Adrenal gland (tissue), 12 donors: ENCODE data around the gene PNPLA7. TPM values are rescaled to one million over a fixed set of nuclear protein-coding genes. Genes with fewer than 3 reads are reported as not detected.
A peak's percentile ranks its signal among the peaks of the same experiment; 100 is the strongest.
"Not testable (repeated sequence)": the region's sequence is repeated elsewhere in the genome, so short reads cannot be mapped to it uniquely, and the experiment has no call there.

Experiments
- DNase-seq, 7 donors: peaks; one replicate each; pipeline ENCODE4 v3.0.0-alpha.2; 2019 to 2020
- H3K27ac ChIP-seq, 5 donors: fragments of 200-600 bp; sonication (generic) in 4 of 5; 1 replicate in 3 of 5; 2 replicates in 2 of 5; pipeline versions ENCODE4 v1.5.1 to v1.8.0; 2016 to 2020; ENCODE audit warnings: mild to moderate bottlenecking in 1 of 5
- H3K27me3 ChIP-seq: fragments of 200-600 bp; 2 replicates; pipeline ENCODE4 v1.8.0; 2021
- H3K36me3 ChIP-seq, 2 donors: fragments of 200-600 bp; replicated peaks in 1 of 2; 1 replicate in 1 of 2; 2 replicates in 1 of 2; pipeline versions ENCODE4 v1.5.1 to v1.8.0; 2018 to 2022
- H3K4me1 ChIP-seq, 2 donors: fragments of 200-600 bp; replicated peaks in 1 of 2; 1 replicate in 1 of 2; 2 replicates in 1 of 2; pipeline versions ENCODE4 v1.5.1 to v1.8.0; 2018 to 2021
- H3K4me3 ChIP-seq, 4 donors: fragments of 200-600 bp; sonication (generic) in 3 of 4; one replicate each; pipeline ENCODE4 v1.5.1; 2016 to 2018
- H3K9me3 ChIP-seq, 3 donors: fragments of 200-600 bp; sonication (generic) in 1 of 3; replicated peaks in 1 of 3; 1 replicate in 2 of 3; 2 replicates in 1 of 3; pipeline versions ENCODE4 v1.5.1 to v1.8.0; 2016 to 2021
- POLR2A ChIP-seq, 2 donors: fragments of 450-650 bp; IDR thresholded peaks; one replicate each; pipeline ENCODE4 v1.6.1; 2017; ENCODE audit warnings: antibody characterized with exemption in 2 of 2, mild to moderate bottlenecking in 2 of 2, moderate library complexity in 1 of 2
- WGBS, 4 donors: extraction: QIAGEN DNeasy Blood & Tissue Kit in 2 of 4; methylation state at CpG; one replicate each; pipeline versions ENCODE4 v1.1.5 to v1.1.7; 2013 to 2017; 5-methylcytosine and 5-hydroxymethylcytosine counted together
- intact Hi-C, 2 donors: fragments of 100-400 bp; cut with DNase I; formaldehyde crosslinking; loops; one replicate each; pipeline versions ENCODE4 v1.14.1 to v1.15.0; 2022 to 2023
- polyA plus RNA-seq, 3 donors: library from polyadenylated mRNA; stranded (reverse); fragments of 200-250 nt in 2 of 3; fragments of 350-450 nt in 1 of 3; fragmentation: Illumina TruSeq in 1 of 3; extraction: RNeasy Lipid Tissue Mini Kit (QIAGEN cat#74804) in 1 of 3; gene quantifications; one replicate each; pipeline ENCODE4 v1.2.3, GENCODE V29; 2013 to 2014
- total RNA-seq, 9 donors: library from RNA; depleted of rRNA in 4 of 9; stranded (reverse); fragments of >200 nt in 4 of 9; fragments of 120-200 nt in 1 of 9; fragmentation: NEBNext Ultra II Directional in 1 of 9; extraction: Animal tissue kit (Norgen Biotek cat#: 25700) in 1 of 9; gene quantifications; one replicate each; pipeline versions ENCODE4 v1.1.0 to v1.2.4, GENCODE V29; 2013 to 2023
- TF ChIP-seq, protein P1 (sequence below), 6 experiments: fragments of 450-650 bp in 4 of 6; fragments of 200-600 bp in 2 of 6; sonication (generic) in 1 of 6; IDR thresholded peaks; 1 replicate in 5 of 6; 2 replicates in 1 of 6; pipeline versions ENCODE4 v1.5.1 to v1.8.0; 2016 to 2021; ENCODE audit warnings: antibody characterized with exemption in 6 of 6, mild to moderate bottlenecking in 2 of 6, moderate library complexity in 1 of 6
- donor health status: healthy with polysubstance abuse.
- donor health status: Bipolar disorder and iron deficiency.
- donor health status: DM: yes; HTN: yes; CAD: no.
- donor health status: DM: no; HTN: no; CAD: no.
- donor health status: DM: no; HTN: no; CAD: no.
- donor health status: DM: yes; HTN: yes; CAD: no.

PNPLA7 gene
- total and polyA plus RNA-seq, 12 donors: 0.44 to 64.1 (median 10.8) TPM

- peak overlapping the region in 2 of 5 donors; percentile 41 to 67 for H3K27ac ChIP-seq
- no peak overlapping the region for H3K4me3 ChIP-seq
- no peaks in the 10 kb centered on the region for H3K36me3 ChIP-seq
- DNase-seq: no peak
- TF ChIP-seq POLR2A (IDR thresholded peaks at IDR 0.05): no peak
- TF ChIP-seq, protein P1, sequence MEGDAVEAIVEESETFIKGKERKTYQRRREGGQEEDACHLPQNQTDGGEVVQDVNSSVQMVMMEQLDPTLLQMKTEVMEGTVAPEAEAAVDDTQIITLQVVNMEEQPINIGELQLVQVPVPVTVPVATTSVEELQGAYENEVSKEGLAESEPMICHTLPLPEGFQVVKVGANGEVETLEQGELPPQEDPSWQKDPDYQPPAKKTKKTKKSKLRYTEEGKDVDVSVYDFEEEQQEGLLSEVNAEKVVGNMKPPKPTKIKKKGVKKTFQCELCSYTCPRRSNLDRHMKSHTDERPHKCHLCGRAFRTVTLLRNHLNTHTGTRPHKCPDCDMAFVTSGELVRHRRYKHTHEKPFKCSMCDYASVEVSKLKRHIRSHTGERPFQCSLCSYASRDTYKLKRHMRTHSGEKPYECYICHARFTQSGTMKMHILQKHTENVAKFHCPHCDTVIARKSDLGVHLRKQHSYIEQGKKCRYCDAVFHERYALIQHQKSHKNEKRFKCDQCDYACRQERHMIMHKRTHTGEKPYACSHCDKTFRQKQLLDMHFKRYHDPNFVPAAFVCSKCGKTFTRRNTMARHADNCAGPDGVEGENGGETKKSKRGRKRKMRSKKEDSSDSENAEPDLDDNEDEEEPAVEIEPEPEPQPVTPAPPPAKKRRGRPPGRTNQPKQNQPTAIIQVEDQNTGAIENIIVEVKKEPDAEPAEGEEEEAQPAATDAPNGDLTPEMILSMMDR (IDR thresholded peaks at IDR 0.05): no peak
- no peaks in the 10 kb centered on the region for H3K9me3 ChIP-seq
- no peaks in the 10 kb centered on the region for H3K27me3 ChIP-seq
- H3K4me1 ChIP-seq: peaks cover 20% of the 10 kb centered on the region in 2 donors
- intact Hi-C loops: no loop called here
- WGBS, 4 donors: 72 to 88% (median 78%) methylated on average over 6 to 10 of the region's 10 CpGs
Measured at GRCh38 chr9:137412431-137412830, 137.8 kb downstream of the PNPLA7 start.

DNA sequence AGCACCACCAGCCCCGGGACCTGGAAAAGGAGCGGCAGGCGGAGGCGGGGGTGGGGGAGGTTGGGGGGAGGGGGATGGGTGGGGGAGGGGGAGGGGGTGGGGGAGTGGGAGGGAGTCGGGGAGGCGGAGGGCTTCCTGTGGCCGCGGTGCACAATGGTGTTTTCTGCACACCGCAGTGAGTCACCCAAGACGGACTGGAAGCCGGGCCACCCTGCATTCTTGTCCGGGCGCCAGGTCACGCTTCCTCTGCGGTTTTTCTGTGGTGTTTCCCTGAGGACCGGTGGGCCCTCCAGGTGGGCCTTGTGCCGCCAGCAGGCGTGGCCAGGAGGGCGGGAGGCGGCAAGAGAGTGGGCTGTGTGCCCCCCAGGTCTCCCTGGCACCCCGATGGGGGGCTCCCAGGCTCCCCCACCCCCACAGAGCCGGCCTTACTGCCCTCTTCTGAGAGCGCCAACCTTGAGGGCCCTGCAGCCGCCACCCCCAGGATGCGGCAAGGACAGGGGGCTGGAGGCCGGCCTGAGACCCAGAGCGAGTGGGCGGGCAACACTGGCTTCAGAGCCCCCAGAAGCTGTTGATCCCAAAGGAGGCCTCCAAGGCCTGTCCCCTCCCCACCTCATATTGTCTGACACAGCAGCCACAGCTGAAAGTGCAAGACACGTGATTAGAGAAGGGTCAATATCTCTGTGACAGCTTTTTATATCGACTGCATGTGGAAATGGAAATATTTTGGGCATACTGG is 138.4 kb downstream of the PNPLA7 start:
- TF ChIP-seq, protein P1 (IDR thresholded peaks at IDR 0.05): no peak
- TF ChIP-seq POLR2A (IDR thresholded peaks at IDR 0.05): no peak
- DNase-seq: peak; percentile 80 to 95 (median 94)
- 14 to 24% (median 16%) methylated on average over 8 to 30 of the region's 30 CpGs for WGBS, 4 donors
- Histone ChIP-seq H3K27ac (peak overlapping the region; percentile 30 to 95 (median 67)), H3K36me3 (no peaks in the 10 kb centered on the region), H3K4me3 (peak overlapping the region in 1 of 4 donors; percentile 35), H3K9me3 (no peaks in the 10 kb centered on the region), H3K27me3 (no peaks in the 10 kb centered on the region), H3K4me1 (peaks cover 24 to 26% of the 10 kb centered on the region in 2 donors)
- intact Hi-C loops: no loop called here

DNA sequence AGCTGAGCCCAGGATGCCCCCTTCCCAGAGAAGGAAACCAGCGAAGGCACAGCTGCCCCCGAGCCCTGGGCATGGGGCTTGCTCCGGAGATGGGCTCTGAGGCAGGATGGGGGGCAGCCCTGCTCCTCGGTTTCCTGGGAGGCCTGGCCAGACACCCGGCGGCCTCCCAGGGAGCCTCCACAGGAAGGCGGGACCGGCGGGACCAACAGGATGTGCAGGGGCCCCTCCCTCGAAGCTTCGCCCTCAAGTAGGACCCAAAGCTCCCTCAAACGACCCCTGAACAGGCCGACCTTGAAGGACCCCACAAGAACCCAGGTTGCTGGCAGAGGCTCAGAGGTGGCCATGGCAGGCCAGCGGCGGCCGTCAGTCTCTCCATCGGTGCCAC is 138.9 kb downstream of the PNPLA7 start:
- Histone ChIP-seq H3K27ac (peak overlapping the region in 1 of 5 donors; percentile 95), H3K36me3 (no peaks in the 10 kb centered on the region), H3K4me1 (peaks cover 28 to 32% of the 10 kb centered on the region in 2 donors), H3K4me3 (peak overlapping the region in 1 of 4 donors; percentile 22), H3K9me3 (no peaks in the 10 kb centered on the region), H3K27me3 (no peaks in the 10 kb centered on the region)
- 27 to 45% (median 35%) methylated on average over 7 to 17 of the region's 17 CpGs; no CpG with 5 or more reads in 1 of the 4 donors for WGBS, 4 donors
- TF ChIP-seq, protein P1 (IDR thresholded peaks at IDR 0.05): no peak
- no peak for DNase-seq
- intact Hi-C loops: no loop called here

DNA sequence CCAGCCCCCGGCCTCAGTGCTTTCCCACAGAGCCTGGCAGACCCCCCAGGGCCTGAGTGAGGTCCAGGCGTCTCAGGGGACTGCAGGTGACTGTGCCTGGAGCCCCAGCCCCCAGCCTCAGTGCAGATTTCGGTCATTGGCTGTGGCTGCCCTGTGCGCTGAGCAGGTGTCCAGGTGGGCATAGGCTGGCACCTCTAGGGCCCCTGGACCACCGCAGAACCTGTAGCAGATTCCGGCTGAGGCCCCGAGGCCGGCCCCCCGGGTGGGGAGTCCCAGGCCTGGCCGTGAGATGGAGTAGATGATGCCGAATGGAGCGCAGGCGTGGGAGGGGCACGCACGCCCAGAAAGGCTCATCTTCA is 139.3 kb downstream of the PNPLA7 start:
- Histone ChIP-seq H3K27ac (no peak overlapping the region), H3K9me3 (no peaks in the 10 kb centered on the region), H3K4me3 (peak overlapping the region in 1 of 4 donors; percentile 22), H3K4me1 (peaks cover 28 to 32% of the 10 kb centered on the region in 2 donors), H3K27me3 (no peaks in the 10 kb centered on the region), H3K36me3 (no peaks in the 10 kb centered on the region)
- no peak for DNase-seq
- WGBS, 4 donors: 79 to 92% (median 86%) methylated on average over 6 to 15 of the region's 15 CpGs
- TF ChIP-seq, protein P1 (IDR thresholded peaks at IDR 0.05): no peak
- no peak for TF ChIP-seq POLR2A (IDR thresholded peaks at IDR 0.05)
- intact Hi-C loops: no loop called here

DNA sequence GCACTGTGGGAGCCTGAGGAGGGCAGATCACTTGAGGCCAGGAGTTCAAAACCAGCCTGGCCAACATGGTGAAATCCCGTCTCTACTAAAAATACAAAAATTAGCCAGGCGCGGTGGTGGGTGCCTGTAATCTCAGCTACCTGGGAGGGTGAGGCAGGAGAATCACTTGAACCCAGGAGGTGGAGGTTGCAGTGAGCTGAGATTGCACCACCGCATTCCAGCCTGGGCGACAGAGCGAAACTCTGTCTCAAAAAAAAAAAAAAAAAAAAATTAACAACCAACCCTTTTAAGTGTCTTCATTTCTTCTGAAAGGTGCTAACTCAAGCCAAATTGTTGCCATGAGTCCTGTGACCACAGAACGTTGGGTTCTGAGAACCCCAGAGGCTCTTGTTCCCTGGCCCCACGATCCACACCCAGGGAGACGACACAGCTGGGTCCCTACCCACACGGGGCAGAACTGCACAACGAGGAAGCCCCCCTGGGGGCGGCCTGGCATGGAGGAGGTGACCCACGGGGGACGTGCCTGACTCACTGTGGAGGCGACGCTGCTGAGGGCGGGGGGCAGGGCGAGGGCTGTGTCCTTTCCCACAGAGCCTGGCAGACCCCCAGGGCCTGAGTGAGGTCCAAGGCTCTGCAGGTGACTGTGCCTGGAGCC is 139.8 kb downstream of the PNPLA7 start:
- H3K4me3 ChIP-seq, DNase-seq, intact Hi-C loops, H3K27me3 ChIP-seq, H3K9me3 ChIP-seq, H3K36me3 ChIP-seq, H3K27ac ChIP-seq: not testable (repeated sequence)
- peaks cover 28 to 32% of the 10 kb centered on the region in 2 donors for H3K4me1 ChIP-seq
- 81 to 93% (median 86%) methylated on average over 10 to 18 of the region's 18 CpGs for WGBS, 4 donors
